VCaP (cell line): ENCODE data around the gene CKLF.
A peak's percentile ranks its signal among the peaks of the same experiment; 100 is the strongest.

Source experiments
- H3K27ac ChIP-seq: fragments of 450-650 bp; 2 replicates; pipeline ENCODE4 v1.5.1; 2017
- TF ChIP-seq, protein P1 (sequence below): fragments of 450-650 bp; conservative IDR thresholded peaks from 2 replicates; pipeline ENCODE4 v1.5.1; 2017; ENCODE audit warnings: mild to moderate bottlenecking, moderate library complexity

Gene CKLF, protein sequence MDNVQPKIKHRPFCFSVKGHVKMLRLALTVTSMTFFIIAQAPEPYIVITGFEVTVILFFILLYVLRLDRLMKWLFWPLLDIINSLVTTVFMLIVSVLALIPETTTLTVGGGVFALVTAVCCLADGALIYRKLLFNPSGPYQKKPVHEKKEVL

GRCh38 chr16:66552286-66553177 lies at the start of gene CKLF:
Gene CKLF, plus strand, starts transcription at chr16:66552576. Its CDS starts 140 bp downstream, at chr16:66552716.
- H3K27ac ChIP-seq: peak within 1 kb of the TSS; percentile 80
- TF ChIP-seq, protein P1, sequence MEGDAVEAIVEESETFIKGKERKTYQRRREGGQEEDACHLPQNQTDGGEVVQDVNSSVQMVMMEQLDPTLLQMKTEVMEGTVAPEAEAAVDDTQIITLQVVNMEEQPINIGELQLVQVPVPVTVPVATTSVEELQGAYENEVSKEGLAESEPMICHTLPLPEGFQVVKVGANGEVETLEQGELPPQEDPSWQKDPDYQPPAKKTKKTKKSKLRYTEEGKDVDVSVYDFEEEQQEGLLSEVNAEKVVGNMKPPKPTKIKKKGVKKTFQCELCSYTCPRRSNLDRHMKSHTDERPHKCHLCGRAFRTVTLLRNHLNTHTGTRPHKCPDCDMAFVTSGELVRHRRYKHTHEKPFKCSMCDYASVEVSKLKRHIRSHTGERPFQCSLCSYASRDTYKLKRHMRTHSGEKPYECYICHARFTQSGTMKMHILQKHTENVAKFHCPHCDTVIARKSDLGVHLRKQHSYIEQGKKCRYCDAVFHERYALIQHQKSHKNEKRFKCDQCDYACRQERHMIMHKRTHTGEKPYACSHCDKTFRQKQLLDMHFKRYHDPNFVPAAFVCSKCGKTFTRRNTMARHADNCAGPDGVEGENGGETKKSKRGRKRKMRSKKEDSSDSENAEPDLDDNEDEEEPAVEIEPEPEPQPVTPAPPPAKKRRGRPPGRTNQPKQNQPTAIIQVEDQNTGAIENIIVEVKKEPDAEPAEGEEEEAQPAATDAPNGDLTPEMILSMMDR: no peak

- TF ChIP-seq, protein P1: no peak
- H3K27ac ChIP-seq: peak overlapping the region; percentile 5; the same call in 1 of the 2 replicates
Measured at GRCh38 chr16:66503030-66503429, 49.3 kb upstream of the CKLF start.

DNA sequence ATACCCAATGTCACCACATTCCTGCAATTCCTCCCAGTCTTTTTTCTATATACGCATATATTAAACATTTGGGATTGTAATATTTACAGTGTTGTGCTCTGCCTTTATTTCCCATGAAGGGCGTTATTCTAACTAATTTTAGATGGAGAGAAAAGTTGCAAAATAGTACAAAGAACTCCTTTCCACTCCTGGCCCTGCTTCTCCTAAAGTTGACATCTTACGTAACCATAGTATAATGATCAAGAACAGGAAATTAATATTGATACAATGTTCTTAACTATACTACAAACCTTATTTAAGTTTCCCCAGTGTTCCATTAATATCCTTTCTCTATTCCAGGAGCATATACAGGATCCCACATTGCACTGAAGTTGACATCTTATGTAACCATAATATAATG lies 48.8 kb upstream of the CKLF start:
- TF ChIP-seq, protein P1: no peak
- H3K27ac ChIP-seq: 0 out of 2 replicates have a peak overlapping the region, but pooled peaks have one; percentile 5

DNA sequence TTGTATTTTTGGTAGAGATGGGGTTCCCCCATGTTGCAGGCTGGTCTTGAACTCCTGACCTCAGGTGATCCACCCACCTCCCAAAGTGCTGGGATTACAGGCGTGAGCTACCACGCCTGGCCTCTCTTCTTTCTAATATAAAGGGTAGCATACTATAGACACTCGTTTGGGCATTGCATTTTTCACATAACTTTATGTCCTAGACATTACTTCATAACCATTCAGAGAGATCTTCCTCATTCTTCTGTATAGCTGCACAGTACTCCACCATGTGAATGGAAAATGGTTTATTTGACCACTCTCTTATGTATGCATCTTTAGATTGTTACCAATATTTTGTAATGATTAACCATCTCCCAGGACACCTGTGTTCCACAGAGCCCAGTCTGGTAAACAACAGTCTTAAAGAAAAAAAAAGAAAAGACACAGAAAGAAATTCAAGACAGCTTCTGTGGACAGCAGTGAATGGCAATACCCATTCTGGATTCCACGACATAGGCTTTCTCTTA lies 44.6 kb upstream of the CKLF start:
- peak overlapping the region; percentile 77 for H3K27ac ChIP-seq
- TF ChIP-seq, protein P1: no peak

GRCh38 chr16:66508248-66508913 lies 44.0 kb upstream of the CKLF start:
- TF ChIP-seq, protein P1: no peak
- peak overlapping the region; percentile 77 for H3K27ac ChIP-seq

DNA sequence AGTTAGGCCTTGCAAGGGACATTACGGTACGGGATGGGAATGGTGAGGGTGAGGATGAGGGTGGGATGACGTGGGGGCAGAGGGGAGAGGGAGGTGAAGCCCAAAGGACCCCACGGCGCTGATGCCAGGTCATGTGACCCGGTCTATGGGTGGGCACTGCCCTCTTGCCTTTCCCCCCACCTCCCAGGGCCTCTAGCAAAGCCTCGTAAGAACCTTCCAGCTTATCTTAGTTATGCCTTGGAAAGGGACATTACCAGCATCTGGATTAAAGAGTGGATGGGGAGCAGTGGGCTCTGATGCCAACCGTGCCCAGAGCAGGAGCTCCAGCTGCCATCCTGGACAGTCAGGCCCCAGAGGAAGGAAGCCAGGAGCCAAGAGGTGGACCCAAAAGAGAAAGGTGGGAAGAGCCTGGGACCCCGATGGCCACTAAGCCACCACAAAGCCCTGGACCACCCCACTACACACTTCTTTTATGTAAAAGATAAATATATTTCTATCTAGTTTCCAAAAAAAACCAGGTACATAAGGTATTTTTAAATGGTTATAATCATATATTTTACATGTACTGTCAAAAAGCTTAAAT lies 43.4 kb upstream of the CKLF start:
- peak overlapping the region; percentile 77 for H3K27ac ChIP-seq
- TF ChIP-seq, protein P1: no peak
